HG03097 (cell line): ENCODE data around the gene YJEFN3.

Experiments
- ATAC-seq: cut with Tn5 transposase; IDR thresholded peaks from one replicate; pipeline ENCODE4 v1.9.1; 2021; ENCODE audit not compliant: unreplicated experiment, low FRiP score

YJEFN3 gene

GRCh38 chr19:19535311-19536191, 6.8 kb downstream of the YJEFN3 start:
- no peak for ATAC-seq

- ATAC-seq, result no peak
Measured at GRCh38 chr19:19537075-19538048, 8.7 kb downstream of the YJEFN3 start.

GRCh38 chr19:19538061-19538784, 9.5 kb downstream of the YJEFN3 start, which contains the start of gene CILP2:
TSS of gene CILP2 (plus strand) at chr19:19538265. CDS start at chr19:19538350, 85 bp downstream.
- ATAC-seq, result no peak

- no peak for ATAC-seq
Measured at GRCh38 chr19:19538785-19539166, 10.1 kb downstream of the YJEFN3 start.

- ATAC-seq, result no peak
Measured at GRCh38 chr19:19539698-19540063, 11.0 kb downstream of the YJEFN3 start.

GRCh38 chr19:19540064-19540714, 11.5 kb downstream of the YJEFN3 start:
- ATAC-seq, result no peak

- no peak for ATAC-seq
Measured at GRCh38 chr19:19540715-19541515, 12.2 kb downstream of the YJEFN3 start.

GRCh38 chr19:19541616-19542015, 12.9 kb downstream of the YJEFN3 start:
- ATAC-seq, result no peak

GRCh38 chr19:19542507-19542906, 13.8 kb downstream of the YJEFN3 start:
- no peak for ATAC-seq

GRCh38 chr19:19543101-19543500, 14.4 kb downstream of the YJEFN3 start:
- ATAC-seq, result no peak

- ATAC-seq, result no peak
Measured at GRCh38 chr19:19543640-19544039, 14.9 kb downstream of the YJEFN3 start.

GRCh38 chr19:19544257-19544953, 15.7 kb downstream of the YJEFN3 start:
- ATAC-seq, result no peak

- ATAC-seq, result no peak
Measured at GRCh38 chr19:19544954-19545591, 16.4 kb downstream of the YJEFN3 start.

GRCh38 chr19:19545707-19546106, 17.0 kb downstream of the YJEFN3 start:
- no peak for ATAC-seq

- no peak for ATAC-seq
Measured at GRCh38 chr19:19546751-19547162, 18.0 kb downstream of the YJEFN3 start.

- no peak for ATAC-seq
Measured at GRCh38 chr19:19547674-19548336, 19.1 kb downstream of the YJEFN3 start.

GRCh38 chr19:19548915-19549759, 20.4 kb downstream of the YJEFN3 start:
- no peak for ATAC-seq
